ENCODE data around the gene BSX.
A peak's percentile ranks its signal among the peaks of the same experiment; 100 is the strongest.

BSX gene

DNA sequence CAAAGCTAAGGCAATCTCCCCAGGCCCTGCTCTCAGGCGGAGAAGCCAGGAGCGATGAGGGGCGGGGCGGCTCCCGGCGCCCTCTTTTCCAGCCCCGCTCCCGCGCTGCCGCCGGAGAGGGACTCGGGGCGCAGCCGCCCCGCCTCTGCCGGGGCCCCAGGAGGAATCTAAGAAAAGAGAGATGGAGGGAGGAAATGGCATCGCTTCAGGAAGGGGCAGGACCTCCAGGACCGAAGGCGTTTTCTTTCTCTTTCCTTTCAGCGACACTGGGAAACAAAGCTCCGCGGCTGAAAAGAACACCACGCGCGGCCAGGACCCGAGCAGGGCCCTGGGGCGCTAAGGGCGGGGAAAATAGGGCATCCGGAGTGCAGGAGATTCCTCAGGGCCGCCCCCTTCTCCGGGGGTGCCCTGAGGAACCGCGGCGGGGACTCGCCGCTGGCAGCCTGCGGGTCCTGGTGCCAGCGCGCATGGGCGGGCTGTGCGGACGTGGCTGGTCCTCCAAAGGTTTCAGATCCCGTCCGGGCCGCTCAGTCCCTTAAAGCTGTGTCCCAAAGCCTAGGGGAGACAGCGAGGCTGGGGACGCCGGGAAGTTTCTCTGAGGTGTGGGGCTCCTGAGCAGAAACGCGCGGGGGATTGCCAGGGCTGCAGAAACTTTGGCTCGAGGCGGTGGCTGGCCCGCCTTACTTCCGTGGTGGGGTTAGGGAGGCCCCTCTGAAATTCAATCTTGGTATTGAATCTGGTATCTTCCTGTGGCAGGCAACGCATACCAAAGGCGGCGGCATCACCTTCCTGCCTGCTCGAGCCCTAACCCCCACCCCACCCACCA, 2.8 kb upstream of the BSX start:
- Histone ChIP-seq H3K4me3 (peak overlapping the region in 9 of 10 experiments; percentile 30 to 65 (median 47); a peak in 19 of 20 replicates), H3K27me3 (peaks cover 74 to 85% (median 79%) of the 10 kb centered on the region in 11 experiments), H3K4me1 (peaks cover 0 to 7% (median 0%) of the 10 kb centered on the region in 10 experiments; a peak in 2 of 20 replicates), H3K27ac (no peak overlapping the region), H3K4me2 (peak overlapping the region; percentile 22 to 78 (median 45); a peak in 19 of 22 replicates), H3K9me3 (replicated peaks in 1 of 11) (peaks cover 29 to 47% (median 38%) of the 10 kb centered on the region in 11 experiments), H3K9ac (no peak overlapping the region), H4K20me1 (peaks cover 0 to 20% (median 0%) of the 10 kb centered on the region in 11 experiments; a peak in 7 of 22 replicates), H3K36me3 (no peaks in the 10 kb centered on the region)
- TF ChIP-seq Cebpa-rat (IDR thresholded peaks at IDR 0.05) = no peak

DNA sequence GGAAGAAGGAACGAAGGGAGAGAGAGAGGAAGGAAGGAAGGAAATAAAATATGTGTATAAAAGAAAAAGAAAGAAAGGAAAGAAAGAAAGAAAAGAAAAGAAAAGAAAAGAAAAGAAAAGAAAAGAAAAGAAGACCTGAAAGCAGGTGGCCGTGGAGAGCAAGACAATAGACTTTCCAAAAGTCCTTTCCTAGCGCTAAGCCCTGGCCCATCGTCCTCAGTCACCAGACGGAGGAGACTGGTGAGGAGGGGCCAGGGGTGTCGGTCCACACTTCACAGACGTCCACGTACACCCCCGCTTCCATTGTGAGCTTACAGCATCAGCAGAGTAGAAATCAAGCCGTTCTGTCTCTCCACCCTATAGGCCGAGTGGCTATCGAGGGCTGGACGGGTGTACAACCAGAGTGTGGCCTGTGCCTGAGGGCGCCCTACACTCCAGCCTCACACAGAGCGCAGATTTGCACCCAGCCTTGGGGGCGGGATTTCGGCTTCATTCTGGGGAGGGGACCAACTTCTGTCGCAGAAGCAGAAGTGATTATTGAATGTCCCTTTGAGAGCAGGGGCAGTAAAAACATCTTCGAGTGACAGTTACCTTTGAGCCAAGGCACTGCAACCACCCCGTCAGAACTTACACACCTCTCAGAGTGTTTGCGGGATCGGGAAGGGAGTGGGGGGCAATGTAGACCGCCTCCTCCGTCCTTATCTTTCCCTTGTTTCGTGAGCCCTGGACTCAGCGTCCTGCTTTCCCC, 2.0 kb upstream of the BSX start:
- Histone ChIP-seq H3K9me3 (replicated peaks in 1 of 11) (peaks cover 37 to 55% (median 46%) of the 10 kb centered on the region in 11 experiments), H3K36me3 (no peaks in the 10 kb centered on the region), H3K9ac (no peak overlapping the region), H4K20me1 (peaks cover 0 to 20% (median 0%) of the 10 kb centered on the region in 11 experiments; a peak in 7 of 22 replicates), H3K4me1 (peaks cover 0 to 7% (median 0%) of the 10 kb centered on the region in 10 experiments; a peak in 2 of 20 replicates), H3K27me3 (peaks cover 82 to 93% (median 87%) of the 10 kb centered on the region in 11 experiments), H3K4me2 (peak overlapping the region; percentile 22 to 78 (median 45); a peak in 17 of 22 replicates), H3K27ac (no peak overlapping the region), H3K4me3 (peak overlapping the region in 9 of 10 experiments; percentile 30 to 65 (median 47); a peak in 17 of 20 replicates)
- TF ChIP-seq Cebpa-rat (IDR thresholded peaks at IDR 0.05) = no peak

DNA sequence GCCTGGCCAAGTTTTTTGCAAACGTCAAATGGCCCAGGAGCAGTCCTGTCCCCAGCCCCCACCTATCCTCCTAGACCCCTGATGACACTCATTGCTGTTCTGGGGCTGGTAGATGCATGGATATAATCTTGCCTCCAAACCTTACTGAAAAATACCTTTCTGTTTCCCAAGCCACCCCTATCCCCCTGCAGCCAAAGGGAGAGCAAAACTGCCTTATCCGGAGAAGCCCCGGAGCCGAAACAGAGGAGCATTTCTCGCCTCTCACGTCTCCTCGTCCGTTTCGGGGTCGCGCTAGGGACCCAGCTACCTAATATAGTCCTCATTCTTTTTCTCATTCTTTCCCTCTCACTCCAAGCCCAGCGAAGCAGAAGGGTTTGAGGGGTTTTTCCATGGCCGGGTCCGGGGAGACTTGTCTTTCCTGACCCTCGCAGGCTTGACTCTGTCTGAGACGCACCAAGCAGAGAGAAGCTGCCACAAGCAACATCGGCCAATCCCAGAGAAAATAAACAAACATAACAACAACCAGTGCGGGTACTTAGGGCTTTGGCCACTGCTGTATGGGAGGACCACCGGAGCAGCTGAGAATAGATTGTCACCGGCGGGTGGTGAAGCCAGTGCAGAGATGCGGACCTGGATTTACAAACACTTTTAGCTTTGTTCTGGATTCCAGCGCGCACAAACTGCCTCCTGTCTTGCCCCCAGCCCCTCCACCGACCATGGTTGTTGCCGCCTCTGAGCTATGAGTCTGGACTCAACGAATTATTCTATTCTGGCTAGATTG, 1.6 kb downstream of the BSX start:
- Histone ChIP-seq H3K9ac (no peak overlapping the region), H3K4me1 (peaks cover 0 to 7% (median 0%) of the 10 kb centered on the region in 10 experiments; a peak in 2 of 20 replicates), H4K20me1 (peaks cover 0 to 20% (median 0%) of the 10 kb centered on the region in 11 experiments; a peak in 7 of 22 replicates), H3K36me3 (peaks cover 0 to 5% (median 0%) of the 10 kb centered on the region in 11 experiments; a peak in 1 of 22 replicates), H3K4me3 (no peak overlapping the region), H3K27me3 (peaks cover 100% of the 10 kb centered on the region in 11 experiments), H3K27ac (no peak overlapping the region), H3K9me3 (replicated peaks in 1 of 11) (peaks cover 64 to 83% (median 75%) of the 10 kb centered on the region in 11 experiments), H3K4me2 (no peak overlapping the region)
- TF ChIP-seq Cebpa-rat (IDR thresholded peaks at IDR 0.05) = no peak

DNA sequence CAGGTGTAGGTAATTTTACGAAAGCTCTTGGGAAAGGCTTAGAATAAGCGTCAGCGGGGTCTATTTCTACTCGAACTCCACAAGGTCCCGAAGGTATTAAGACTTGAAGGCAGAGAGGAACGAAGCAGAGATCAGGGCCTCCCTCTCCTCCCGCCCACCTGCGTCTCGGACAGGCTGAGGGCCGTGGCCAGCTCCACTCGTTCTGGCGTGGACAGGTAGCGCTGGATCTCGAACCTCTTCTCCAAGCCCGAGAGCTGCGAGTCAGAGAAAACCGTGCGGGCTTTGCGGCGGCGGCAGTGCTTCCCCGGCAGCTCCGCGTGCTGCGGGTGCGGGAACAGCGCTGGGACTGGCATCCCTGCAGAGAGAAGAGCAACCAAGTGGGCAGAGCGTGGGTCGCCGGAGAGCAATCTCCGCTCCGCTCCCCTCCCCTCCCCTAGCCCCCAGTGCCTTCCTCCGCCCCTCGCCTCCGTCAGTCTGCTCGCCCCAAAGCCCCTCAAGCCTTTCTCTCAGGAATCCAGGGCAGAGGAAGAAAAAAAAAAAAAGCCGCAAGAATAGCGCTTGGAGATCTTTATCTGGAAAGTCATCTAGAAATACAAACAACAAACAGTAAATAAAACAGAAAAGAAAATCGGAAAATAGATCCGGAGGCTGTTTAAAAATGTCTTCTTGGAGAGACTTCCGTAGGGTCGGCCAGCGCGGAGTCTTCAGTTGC, 2.4 kb downstream of the BSX start:
- H3K4me1 ChIP-seq = peaks cover 0 to 4% (median 0%) of the 10 kb centered on the region in 10 experiments; a peak in 2 of 20 replicates
- H3K36me3 ChIP-seq = peaks cover 0 to 5% (median 0%) of the 10 kb centered on the region in 11 experiments; a peak in 1 of 22 replicates
- no peak overlapping the region for H3K27ac ChIP-seq
- H3K27me3 ChIP-seq = peaks cover 99 to 100% (median 100%) of the 10 kb centered on the region in 11 experiments
- no peak overlapping the region for H3K4me2 ChIP-seq
- H4K20me1 ChIP-seq = peaks cover 0 to 16% (median 0%) of the 10 kb centered on the region in 11 experiments; a peak in 5 of 22 replicates
- no peak for TF ChIP-seq Cebpa-rat (IDR thresholded peaks at IDR 0.05)
- H3K9ac ChIP-seq = no peak overlapping the region
- peak overlapping the region in 1 of 10 experiments; percentile 40; a peak in 1 of 20 replicates for H3K4me3 ChIP-seq
- peaks cover 57 to 78% (median 68%) of the 10 kb centered on the region in 11 experiments for H3K9me3 ChIP-seq (replicated peaks in 1 of 11)

DNA sequence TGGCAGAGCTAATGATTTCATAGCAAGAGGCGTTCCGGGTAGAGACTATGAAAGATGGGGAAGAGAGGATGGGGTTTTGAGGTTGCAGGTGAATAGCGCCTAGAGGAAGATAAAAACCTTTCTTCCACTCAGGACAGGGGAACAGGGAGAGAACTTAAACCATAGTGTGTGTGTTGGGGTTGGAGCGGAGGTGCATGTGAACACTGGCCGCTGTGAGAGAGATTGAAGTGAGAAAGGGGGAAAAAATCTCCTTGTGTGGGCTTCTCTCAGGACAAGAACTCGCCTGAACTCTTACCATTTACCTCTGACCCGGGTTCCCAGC, 3.4 kb downstream of the BSX start:
- H3K27ac ChIP-seq = no peak overlapping the region
- no peak overlapping the region for H3K4me2 ChIP-seq
- TF ChIP-seq Cebpa-rat (IDR thresholded peaks at IDR 0.05) = no peak
- peaks cover 54 to 68% (median 60%) of the 10 kb centered on the region in 11 experiments for H3K9me3 ChIP-seq (replicated peaks in 1 of 11)
- peaks cover 93 to 100% (median 100%) of the 10 kb centered on the region in 11 experiments for H3K27me3 ChIP-seq
- H3K9ac ChIP-seq = no peak overlapping the region
- H3K4me3 ChIP-seq = no peak overlapping the region
- H4K20me1 ChIP-seq = peaks cover 0 to 13% (median 0%) of the 10 kb centered on the region in 11 experiments; a peak in 4 of 22 replicates
- peaks cover 0 to 4% (median 0%) of the 10 kb centered on the region in 10 experiments; a peak in 1 of 20 replicates for H3K4me1 ChIP-seq
- H3K36me3 ChIP-seq = peaks cover 0 to 5% (median 0%) of the 10 kb centered on the region in 11 experiments; a peak in 1 of 22 replicates

DNA sequence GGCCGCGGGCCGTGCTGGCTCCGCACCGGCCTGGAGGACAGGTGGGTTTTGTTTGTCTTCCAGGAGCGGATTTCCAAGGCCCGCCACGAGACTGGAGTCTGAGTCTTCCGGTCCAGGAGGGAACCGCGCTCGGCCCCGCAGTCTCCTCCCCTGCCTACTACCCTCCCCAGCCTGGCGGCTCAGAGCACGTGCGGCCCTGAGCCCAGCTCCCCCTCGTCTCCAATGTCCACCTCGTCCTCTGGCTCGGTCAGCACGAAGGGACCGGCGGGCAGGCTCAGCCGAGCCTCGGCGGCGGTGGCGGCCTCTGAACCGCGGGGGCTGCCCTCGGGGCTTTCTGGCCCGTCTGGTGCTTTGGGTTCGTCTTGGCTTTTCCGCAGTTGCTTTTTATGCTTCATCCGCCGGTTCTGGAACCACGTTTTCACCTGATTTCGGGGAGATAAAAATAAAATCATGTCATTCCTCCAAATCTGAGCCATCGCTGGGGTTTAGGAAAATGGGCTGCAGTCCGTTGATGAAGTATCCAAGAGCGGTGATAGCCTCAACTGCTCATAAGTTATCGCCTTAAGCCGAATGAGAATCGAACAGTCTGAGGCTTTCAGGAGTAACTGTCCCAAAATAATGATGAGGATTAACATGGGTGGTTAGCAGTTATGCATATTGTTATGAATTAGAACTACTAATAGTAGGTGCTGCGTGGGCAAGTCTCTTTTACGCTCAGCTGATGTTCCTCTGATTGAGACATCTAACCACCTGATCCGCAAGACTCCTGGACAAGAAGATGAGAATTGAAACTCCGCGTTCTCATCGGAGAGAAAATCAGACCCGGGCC, 4.0 kb downstream of the BSX start:
- Histone ChIP-seq H3K4me1 (peaks cover 0 to 4% (median 0%) of the 10 kb centered on the region in 10 experiments; a peak in 1 of 20 replicates), H3K36me3 (peaks cover 0 to 5% (median 0%) of the 10 kb centered on the region in 11 experiments; a peak in 1 of 22 replicates), H3K9ac (no peak overlapping the region), H3K27me3 (peaks cover 87 to 100% (median 98%) of the 10 kb centered on the region in 11 experiments), H3K4me2 (no peak overlapping the region), H3K9me3 (replicated peaks in 1 of 11) (peaks cover 53 to 62% (median 56%) of the 10 kb centered on the region in 11 experiments), H4K20me1 (peaks cover 0 to 13% (median 0%) of the 10 kb centered on the region in 11 experiments; a peak in 4 of 22 replicates), H3K27ac (no peak overlapping the region), H3K4me3 (peak overlapping the region in 5 of 10 experiments; percentile 9 to 40 (median 19); a peak in 3 of 20 replicates)
- TF ChIP-seq Cebpa-rat (IDR thresholded peaks at IDR 0.05) = no peak

Data from BLaER1 treated with 17β-estradiol and CSF1 and Interleukin-3, amounts not matched to agents 10 nM and 100 nM (cell line).